HG03378 (cell line): Measurements from ENCODE around the gene RASGRF2.

Experiments
- ATAC-seq: cut with Tn5 transposase; IDR thresholded peaks from one replicate; pipeline ENCODE4 v1.9.1; 2021; ENCODE audit warnings: mild to moderate bottlenecking, moderate library complexity; ENCODE audit not compliant: unreplicated experiment

RASGRF2 gene

DNA sequence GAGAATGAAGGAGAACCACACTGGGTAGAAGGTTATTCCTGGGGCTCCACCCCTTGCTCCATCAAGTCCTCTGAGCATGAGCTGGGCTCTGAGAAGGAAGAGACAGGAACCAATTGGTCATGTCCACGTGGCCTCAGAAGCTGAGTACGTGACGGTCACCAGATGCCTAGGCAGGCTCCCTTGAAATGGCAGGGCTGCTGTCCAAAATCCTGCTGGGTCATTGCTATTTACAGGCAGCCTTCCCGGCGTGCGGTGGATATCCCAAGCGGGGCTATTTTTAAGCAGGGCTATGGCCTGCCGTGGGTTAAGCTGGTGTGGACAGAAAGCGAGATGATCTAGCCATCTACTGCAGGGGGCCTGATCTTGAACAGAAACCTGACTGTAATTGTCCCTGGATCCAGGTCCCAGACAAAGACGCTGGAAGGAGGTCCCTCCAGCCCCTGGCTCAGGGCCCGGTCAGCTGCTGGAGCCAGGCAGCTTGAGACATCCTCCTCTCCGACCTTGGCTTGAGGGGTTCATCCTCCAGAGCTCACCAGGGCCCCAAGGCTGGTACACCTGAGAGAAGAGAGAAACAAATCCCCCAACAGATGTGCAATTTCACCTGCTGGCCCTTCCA, 272.4 kb downstream of the RASGRF2 start:
- no peak for ATAC-seq

DNA sequence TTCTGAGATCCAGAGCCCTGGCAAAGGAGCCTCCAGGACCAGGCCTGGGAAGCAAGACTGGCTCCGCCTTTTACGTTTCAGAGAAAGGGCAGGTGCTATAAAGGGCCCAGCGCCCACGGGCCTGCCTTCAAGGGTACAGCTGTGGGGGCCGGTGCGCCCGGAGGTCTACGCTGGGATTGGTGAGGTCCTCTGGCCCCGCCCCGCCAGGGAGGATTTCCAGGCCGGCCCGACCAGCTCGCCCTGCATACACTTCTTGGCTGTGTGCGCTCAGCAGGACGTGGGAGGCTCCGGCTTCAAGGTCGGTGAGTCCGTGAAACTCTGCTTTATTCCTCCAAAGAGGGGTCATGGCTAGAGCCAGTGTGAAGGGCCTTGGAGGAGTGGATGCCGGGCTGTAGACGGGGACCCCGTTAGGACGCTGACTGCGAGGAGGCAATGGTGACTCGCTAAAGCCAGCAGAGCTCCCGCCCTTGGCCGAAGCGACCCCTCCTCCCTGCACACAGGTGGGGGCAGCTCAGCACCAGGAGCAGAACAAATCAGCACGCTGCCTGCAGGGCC, 273.0 kb downstream of the RASGRF2 start, which contains the start of gene CKMT2:
Gene CKMT2 (plus strand): TSS at position 243 of the 555 bp plus-strand sequence. CDS start 17,811 bp downstream, outside the sequence.
- ATAC-seq: no peak

GRCh38 chr5:81234299-81234698, 274.1 kb downstream of the RASGRF2 start:
- no peak for ATAC-seq

DNA sequence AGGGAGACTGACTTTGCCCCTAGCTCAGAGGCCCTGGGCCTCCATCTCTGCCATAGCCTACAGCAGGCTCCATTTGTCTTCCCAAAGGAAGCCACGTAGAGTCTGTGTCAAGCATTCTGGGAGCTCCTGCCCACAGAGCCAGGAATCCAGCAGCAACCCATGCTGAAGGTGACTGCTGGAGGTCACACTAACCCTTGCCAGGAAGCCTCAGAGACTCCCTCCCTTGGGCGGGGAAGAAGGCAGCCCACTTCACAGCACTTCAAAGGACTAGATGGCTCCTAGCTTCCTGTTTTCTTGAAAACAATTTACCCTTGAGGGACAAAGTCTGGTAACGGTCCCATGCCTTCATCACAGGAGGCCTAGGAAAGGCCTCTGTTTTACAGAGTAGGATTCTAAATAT, 274.6 kb downstream of the RASGRF2 start:
- no peak for ATAC-seq

- ATAC-seq: no peak
Observed at GRCh38 chr5:81235287-81236072, 275.3 kb downstream of the RASGRF2 start.

DNA sequence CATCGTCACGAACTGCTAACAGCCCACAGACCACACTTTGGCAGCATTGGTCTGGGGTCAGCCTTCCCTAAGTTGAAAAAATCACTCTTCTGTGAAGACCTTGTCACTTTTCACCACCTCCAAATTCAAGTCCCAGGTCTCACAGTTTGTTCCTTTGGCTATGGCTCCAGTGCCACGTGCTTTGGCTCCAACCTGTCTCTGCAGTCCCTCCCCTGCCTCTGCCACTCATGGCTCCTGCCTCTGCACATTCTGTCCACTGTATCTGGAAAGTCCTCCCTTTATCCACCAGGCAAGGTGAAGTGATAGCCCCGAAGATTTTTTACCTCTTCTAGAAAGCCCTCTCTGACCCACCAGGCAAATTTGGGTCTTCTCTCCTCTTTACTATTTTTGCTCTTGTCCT, 278.3 kb downstream of the RASGRF2 start:
- no peak for ATAC-seq

GRCh38 chr5:81239613-81240012, 279.4 kb downstream of the RASGRF2 start:
- ATAC-seq: no peak

- ATAC-seq: no peak
Observed at GRCh38 chr5:81241001-81241400, 280.8 kb downstream of the RASGRF2 start.

GRCh38 chr5:81241961-81242648, 281.9 kb downstream of the RASGRF2 start:
- no peak for ATAC-seq

GRCh38 chr5:81242906-81243436, 282.8 kb downstream of the RASGRF2 start:
- no peak for ATAC-seq

- no peak for ATAC-seq
Observed at GRCh38 chr5:81244451-81244850, 284.3 kb downstream of the RASGRF2 start.

DNA sequence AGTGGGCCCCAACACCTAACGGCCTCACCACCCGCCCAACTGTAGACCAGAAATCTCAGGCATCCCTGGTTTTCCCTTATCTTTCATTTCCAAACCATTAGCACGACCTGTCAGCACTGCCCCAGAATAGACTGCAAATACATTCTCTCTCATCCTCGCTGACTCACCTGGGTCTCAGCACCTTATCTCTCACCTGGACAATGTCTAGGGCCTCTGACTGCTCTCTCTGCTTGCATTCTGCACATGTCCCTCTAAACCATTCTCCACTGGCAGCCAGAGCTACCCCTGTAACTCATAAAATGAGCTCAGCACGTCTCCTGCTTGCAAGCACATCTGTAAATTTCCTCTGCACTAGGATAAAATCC, 285.7 kb downstream of the RASGRF2 start:
- ATAC-seq: no peak

GRCh38 chr5:81246697-81247096, 286.5 kb downstream of the RASGRF2 start:
- ATAC-seq: no peak

DNA sequence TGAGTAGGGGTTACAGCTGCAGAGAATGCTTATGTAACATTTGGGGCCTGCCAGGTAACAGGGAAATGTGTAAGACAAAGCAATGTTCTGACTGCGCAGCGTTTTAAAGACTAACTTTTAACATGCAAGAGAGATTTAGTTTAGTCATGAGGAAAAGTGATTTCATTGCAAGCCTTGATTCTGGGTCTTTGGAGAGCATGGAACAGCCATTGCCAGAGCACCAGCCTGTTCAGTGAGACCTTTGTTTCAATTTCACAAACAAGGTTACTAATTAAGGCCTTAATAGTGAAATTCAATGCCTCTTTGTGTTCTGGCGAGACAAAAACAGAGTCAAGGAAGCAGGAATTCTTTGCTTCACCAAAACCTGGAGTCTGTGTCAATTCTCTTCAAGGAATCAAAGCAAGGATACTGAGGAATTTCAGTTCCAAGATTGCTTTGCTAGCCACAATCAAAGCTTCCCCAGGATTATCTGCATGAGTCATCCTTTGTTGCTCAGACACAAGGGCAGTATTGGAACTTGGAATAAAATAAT, 287.3 kb downstream of the RASGRF2 start:
- no peak for ATAC-seq

DNA sequence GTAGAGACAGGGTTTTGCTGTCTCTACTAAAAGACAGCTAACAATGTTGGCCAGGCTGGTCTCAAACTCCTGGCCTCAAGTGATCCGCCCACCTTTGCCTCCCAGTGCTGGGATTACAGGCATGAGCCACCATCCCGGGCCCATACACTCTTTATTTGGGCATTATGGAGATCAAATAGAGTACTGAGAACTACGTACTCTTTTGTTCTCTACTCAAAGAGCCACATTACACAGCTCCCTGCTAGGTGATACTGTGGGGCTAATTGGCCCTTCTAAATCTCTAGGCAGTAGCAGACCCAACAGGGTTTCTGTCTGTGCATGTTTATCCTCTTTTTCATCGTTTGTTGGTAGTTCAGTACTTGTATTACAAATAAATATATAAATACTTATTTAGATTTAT, 289.1 kb downstream of the RASGRF2 start:
- ATAC-seq: no peak

- ATAC-seq: no peak
Observed at GRCh38 chr5:81250004-81250403, 289.8 kb downstream of the RASGRF2 start.

DNA sequence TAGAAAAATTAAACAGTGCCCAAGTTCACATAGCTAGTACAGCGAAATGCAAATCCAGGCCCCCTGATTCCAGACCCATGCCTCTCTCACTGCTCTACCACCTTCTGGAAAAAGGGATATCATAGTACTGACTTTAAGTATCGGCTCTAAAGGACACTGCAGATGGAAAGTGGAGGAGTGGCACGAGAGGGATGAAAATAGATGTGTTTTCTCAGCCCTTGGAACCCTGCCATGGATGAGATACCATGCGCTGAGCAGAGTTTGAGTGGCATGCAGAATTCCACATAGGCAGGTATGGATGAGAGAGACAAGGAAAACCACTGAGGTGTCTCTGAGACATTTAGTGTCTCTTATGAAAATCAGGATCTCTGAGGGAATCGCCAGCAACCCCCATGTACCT, 291.8 kb downstream of the RASGRF2 start:
- no peak for ATAC-seq

GRCh38 chr5:81252904-81253303, 292.7 kb downstream of the RASGRF2 start:
- no peak for ATAC-seq

- no peak for ATAC-seq
Observed at GRCh38 chr5:81253875-81254274, 293.7 kb downstream of the RASGRF2 start.

GRCh38 chr5:81254886-81255559, 294.9 kb downstream of the RASGRF2 start:
- no peak for ATAC-seq

DNA sequence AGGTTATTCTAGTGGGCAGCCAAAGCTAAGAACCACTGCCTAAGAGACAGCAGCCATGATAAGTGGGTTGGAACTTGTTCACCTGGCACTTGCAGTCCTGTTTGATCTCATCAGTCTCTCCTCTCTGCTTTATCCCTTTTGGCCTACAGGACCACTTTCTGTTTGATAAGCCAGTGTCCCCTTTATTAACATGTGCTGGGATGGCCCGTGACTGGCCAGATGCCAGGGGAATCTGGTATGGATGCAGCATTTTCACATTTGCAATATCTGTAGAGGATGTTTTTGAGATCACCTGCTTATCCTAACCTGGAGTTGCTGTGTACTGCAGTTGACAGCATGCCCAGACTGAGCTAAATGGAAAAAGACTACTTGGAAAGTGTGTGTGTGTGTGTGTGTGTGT, 296.6 kb downstream of the RASGRF2 start:
- ATAC-seq: no peak
